ENCODE data around the gene ARL4D. TPM values are rescaled to one million over a fixed set of nuclear protein-coding genes. Genes with fewer than 3 reads are reported as not detected.

ARL4D gene
- total and polyA plus RNA-seq, 2 of the 8 experiments (the other 6 are each of a cell fraction or from before 2014, with no cell fraction given), result 8.4 to 9.2 TPM

DNA sequence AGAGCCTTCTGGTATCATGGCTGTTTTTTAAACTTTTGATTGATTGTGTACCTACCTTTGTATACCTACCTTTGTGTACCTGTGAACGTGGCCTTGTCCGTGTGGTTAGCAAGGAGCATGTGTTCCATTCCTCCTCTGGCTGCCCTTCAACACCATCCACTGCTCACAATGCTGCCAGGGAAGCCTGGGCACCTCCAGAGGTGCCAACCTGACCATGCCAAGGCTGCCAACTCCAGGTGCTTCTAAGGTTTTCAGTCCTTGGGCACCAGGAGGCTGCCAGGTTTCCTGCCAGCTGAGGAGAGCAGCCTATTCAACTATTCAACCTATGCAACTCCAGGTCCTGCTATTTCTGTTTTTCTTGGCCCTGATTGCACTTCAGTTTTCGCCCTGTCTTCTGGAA lies 17.6 kb upstream of the ARL4D start:
- Histone ChIP-seq H3K79me1 (ENCODE audit: low read depth, low read length) (no peaks in the 10 kb centered on the region), H3K27me3 (replicated peaks in 1 of 4; ENCODE audit: control insufficient read depth in 3 of 4, extremely low read depth in 1 of 4, insufficient read depth in 3 of 4, low read length in 3 of 4) (no peaks in the 10 kb centered on the region), H4K5ac (ENCODE audit: insufficient read length, low read depth, low read length) (no peak overlapping the region), H3K4me1 (replicated peaks in 1 of 4; ENCODE audit: control insufficient read depth in 3 of 4, insufficient read depth in 4 of 4, low read length in 3 of 4) (peaks cover 0 to 3% (median 0%) of the 10 kb centered on the region in 4 experiments; a peak in 2 of 7 replicates), H3K9ac (replicated peaks in 1 of 4; ENCODE audit: extremely low read depth in 1 of 4, low read depth in 3 of 4, low read length in 3 of 4) (no peak overlapping the region), H3K36me3 (ENCODE audit: control insufficient read depth in 2 of 4, insufficient read depth in 4 of 4, low read length in 3 of 4) (no peaks in the 10 kb centered on the region), H3K23ac (ENCODE audit: insufficient read length) (no peak overlapping the region), H4K20me1 (replicated peaks in 1 of 2; ENCODE audit: control insufficient read depth in 1 of 2, insufficient read depth in 2 of 2, low read length in 2 of 2) (no peaks in the 10 kb centered on the region), H3K27ac (ENCODE audit: low read depth, low read length) (no peak overlapping the region), H3K56ac (replicated peaks; ENCODE audit: insufficient read length, low read depth, low read length) (no peak overlapping the region), H3K9me3 (ENCODE audit: insufficient read depth in 2 of 2, low read depth in 1 of 2, low read length in 1 of 2) (no peaks in the 10 kb centered on the region), H2BK20ac (ENCODE audit: low read length) (no peak overlapping the region), H2AK5ac (ENCODE audit: low read depth, low read length) (no peak overlapping the region), H3K4me3 (ENCODE audit: extremely low read depth in 1 of 4, insufficient read depth in 2 of 4, low read depth in 3 of 4, low read length in 4 of 4) (no peak overlapping the region), H2BK5ac (ENCODE audit: low read depth, low read length) (no peak overlapping the region), H3K79me2 (ENCODE audit: control insufficient read depth in 1 of 2, insufficient read depth in 2 of 2, low read length in 2 of 2) (no peaks in the 10 kb centered on the region), H3K23me2 (ENCODE audit: low read depth, low read length) (no peaks in the 10 kb centered on the region), H4K91ac (replicated peaks; ENCODE audit: insufficient read length, low read length) (no peak overlapping the region), H3K4me2 (ENCODE audit: insufficient read depth in 1 of 2, low read depth in 2 of 2, low read length in 2 of 2) (no peak overlapping the region), H4K8ac (ENCODE audit: extremely low read depth, insufficient read depth, low read length) (no peak overlapping the region), H2BK12ac (ENCODE audit: low read depth, low read length) (no peak overlapping the region), H3K18ac (ENCODE audit: extremely low read depth, low read length) (no peak overlapping the region), H3K4ac (replicated peaks; ENCODE audit: insufficient read length, low read depth, low read length) (no peak overlapping the region), H2AFZ (ENCODE audit: low read length) (no peak overlapping the region), H2BK15ac (ENCODE audit: low read length) (no peak overlapping the region), H3K14ac (ENCODE audit: insufficient read length) (no peak overlapping the region), H2BK120ac (replicated peaks; ENCODE audit: low read depth, low read length) (no peak overlapping the region)
- ChIA-PET CTCF (ENCODE audit: partially characterized antibody) (no interaction called here), POLR2A (ENCODE audit: partially characterized antibody) (interaction anchor here (2.9 to 6.8 kb wide), 2 partner anchors 14 to 20 kb away, joined by 12 to 117 read pairs; no protein-coding TSS in a partner anchor)
- no peak for FAIRE-seq
- no peak for DNase-seq (ENCODE audit: low read depth in 1 of 2, low spot score in 2 of 2)
- 84% methylated on average over 3 of the region's 3 CpGs; no CpG with 5 or more reads in 1 of the 2 experiments for WGBS, 2 experiments (ENCODE audit: extremely low coverage in 1 of 2, insufficient coverage in 1 of 2, insufficient read length in 1 of 2, insufficient replicate concordance in 2 of 2, low coverage in 1 of 2, low lambda C conversion rate in 2 of 2, missing lambda C conversion rate in 1 of 2)
- TF ChIP-seq NRF1 (IDR thresholded peaks at IDR 0.05; ENCODE audit: low read depth, low read length), result no peak
- TF ChIP-seq, protein P1, sequence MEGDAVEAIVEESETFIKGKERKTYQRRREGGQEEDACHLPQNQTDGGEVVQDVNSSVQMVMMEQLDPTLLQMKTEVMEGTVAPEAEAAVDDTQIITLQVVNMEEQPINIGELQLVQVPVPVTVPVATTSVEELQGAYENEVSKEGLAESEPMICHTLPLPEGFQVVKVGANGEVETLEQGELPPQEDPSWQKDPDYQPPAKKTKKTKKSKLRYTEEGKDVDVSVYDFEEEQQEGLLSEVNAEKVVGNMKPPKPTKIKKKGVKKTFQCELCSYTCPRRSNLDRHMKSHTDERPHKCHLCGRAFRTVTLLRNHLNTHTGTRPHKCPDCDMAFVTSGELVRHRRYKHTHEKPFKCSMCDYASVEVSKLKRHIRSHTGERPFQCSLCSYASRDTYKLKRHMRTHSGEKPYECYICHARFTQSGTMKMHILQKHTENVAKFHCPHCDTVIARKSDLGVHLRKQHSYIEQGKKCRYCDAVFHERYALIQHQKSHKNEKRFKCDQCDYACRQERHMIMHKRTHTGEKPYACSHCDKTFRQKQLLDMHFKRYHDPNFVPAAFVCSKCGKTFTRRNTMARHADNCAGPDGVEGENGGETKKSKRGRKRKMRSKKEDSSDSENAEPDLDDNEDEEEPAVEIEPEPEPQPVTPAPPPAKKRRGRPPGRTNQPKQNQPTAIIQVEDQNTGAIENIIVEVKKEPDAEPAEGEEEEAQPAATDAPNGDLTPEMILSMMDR (IDR thresholded peaks at IDR 0.05; ENCODE audit: control extremely low read depth in 1 of 3, insufficient read depth in 1 of 3, low read depth in 1 of 3, low read length in 3 of 3), result no peak
- TF ChIP-seq RBBP5 (IDR thresholded peaks at IDR 0.05; ENCODE audit: borderline replicate concordance, low read depth, low read length), result no peak
- no peak for TF ChIP-seq RNF2 (IDR thresholded peaks at IDR 0.05; ENCODE audit: borderline replicate concordance, low read depth, low read length, missing control alignments, poor library complexity, severe bottlenecking)
- TF ChIP-seq CHD2 (IDR thresholded peaks at IDR 0.05; ENCODE audit: low read length), result no peak
- no peak for TF ChIP-seq GTF2F1 (IDR thresholded peaks at IDR 0.05; ENCODE audit: borderline replicate concordance, low read depth, low read length)
- no peak for TF ChIP-seq TAF1 (IDR thresholded peaks at IDR 0.05; ENCODE audit: low read depth, low read length)
- no peak for TF ChIP-seq EZH2 (IDR thresholded peaks at IDR 0.05; ENCODE audit: low read depth, low read length, severe bottlenecking)
- TF ChIP-seq, protein P2, sequence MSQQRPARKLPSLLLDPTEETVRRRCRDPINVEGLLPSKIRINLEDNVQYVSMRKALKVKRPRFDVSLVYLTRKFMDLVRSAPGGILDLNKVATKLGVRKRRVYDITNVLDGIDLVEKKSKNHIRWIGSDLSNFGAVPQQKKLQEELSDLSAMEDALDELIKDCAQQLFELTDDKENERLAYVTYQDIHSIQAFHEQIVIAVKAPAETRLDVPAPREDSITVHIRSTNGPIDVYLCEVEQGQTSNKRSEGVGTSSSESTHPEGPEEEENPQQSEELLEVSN (IDR thresholded peaks at IDR 0.05), result no peak
